HUDEP-2 (cell line): ENCODE results near the gene DMRTB1.

Experiments
- DNase-seq, 76 experiments: peaks; one replicate each; lab custom pipeline; 2025; ENCODE audit not compliant: unreplicated experiment in 76 of 76; lab: John Stamatoyannopoulos, UW

Gene DMRTB1

GRCh38 chr1:53484705-53485477 is 25.7 kb downstream of the DMRTB1 start:
- no peak for DNase-seq

- DNase-seq, result peak in 59 of 76 experiments; percentile 2 to 67 (median 31)
These were observed 26.5 kb downstream of the DMRTB1 start for GRCh38 chr1:53485478-53486394.

GRCh38 chr1:53486395-53487026 is 27.3 kb downstream of the DMRTB1 start:
- DNase-seq, result no peak

DNA sequence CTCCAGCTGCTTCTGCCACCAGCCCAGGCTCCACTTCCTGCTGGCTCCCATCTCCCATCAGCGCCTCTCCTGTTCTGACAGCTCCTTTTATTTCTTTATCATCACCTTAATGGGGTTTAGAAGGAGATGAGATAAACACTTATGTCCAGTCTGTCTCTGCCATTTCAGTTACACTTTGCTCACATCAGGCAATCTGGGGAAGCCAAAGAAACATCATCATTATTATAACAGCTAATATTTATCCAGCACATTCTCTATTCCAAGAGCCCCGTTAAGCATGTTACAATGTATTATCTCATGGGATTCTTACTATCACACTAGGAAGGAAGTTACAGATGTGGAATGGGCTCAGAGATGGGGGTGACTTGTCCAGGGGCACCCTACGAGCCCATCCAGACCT is 31.2 kb downstream of the DMRTB1 start:
- DNase-seq, result no peak

GRCh38 chr1:53495633-53496345 is 36.6 kb downstream of the DMRTB1 start:
- peak in 1 of 76 experiments; percentile 8 for DNase-seq

GRCh38 chr1:53498555-53499131 is 39.4 kb downstream of the DMRTB1 start:
- no peak for DNase-seq

DNA sequence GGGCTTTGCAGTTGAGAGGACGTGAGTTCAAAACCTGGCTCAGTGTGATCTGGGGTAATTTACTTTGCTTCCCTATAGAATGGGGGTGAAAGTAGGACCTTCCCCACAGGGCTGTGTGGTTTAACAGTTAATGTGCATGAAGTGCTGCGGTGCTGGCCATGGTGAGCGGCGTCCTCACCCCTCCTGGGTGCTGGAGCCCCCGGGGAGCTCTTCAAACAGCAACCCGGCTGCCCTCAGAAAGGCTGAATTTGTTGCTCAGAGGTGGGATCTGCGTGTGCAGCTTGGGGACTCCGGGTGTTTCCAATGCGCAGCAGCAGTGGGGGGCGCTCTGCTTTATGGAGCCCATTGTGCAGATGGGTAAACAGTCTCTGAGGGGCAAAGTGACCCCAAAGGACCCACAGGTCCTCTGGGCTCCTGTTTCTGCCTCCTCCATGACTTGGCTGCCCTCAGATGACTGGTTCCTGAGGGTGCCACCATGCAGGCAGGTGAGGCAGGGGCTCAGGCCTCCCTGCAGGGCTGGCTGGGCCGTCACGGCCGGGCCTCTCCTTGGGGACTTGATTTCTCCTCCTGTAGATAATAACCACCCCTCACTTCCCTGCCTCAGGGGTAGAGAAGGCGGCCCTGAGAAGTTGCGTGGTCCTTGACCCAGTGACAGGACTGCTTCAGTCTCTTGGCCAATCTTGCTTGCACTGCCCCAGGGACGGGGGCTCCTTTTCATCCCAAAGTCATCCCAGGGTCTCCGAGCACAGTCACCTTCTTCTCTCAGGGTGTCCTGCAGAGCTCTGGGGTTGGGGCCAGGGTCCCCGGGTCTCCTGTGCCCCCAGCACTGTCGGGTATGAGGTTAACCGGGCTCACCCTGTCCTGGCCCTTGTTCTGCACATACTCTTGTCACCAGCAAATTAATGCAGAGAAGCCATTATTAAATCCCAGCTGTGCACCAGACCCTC is 40.3 kb downstream of the DMRTB1 start:
- DNase-seq, result no peak

- no peak for DNase-seq
These were observed 41.2 kb downstream of the DMRTB1 start for GRCh38 chr1:53500204-53501064.

DNA sequence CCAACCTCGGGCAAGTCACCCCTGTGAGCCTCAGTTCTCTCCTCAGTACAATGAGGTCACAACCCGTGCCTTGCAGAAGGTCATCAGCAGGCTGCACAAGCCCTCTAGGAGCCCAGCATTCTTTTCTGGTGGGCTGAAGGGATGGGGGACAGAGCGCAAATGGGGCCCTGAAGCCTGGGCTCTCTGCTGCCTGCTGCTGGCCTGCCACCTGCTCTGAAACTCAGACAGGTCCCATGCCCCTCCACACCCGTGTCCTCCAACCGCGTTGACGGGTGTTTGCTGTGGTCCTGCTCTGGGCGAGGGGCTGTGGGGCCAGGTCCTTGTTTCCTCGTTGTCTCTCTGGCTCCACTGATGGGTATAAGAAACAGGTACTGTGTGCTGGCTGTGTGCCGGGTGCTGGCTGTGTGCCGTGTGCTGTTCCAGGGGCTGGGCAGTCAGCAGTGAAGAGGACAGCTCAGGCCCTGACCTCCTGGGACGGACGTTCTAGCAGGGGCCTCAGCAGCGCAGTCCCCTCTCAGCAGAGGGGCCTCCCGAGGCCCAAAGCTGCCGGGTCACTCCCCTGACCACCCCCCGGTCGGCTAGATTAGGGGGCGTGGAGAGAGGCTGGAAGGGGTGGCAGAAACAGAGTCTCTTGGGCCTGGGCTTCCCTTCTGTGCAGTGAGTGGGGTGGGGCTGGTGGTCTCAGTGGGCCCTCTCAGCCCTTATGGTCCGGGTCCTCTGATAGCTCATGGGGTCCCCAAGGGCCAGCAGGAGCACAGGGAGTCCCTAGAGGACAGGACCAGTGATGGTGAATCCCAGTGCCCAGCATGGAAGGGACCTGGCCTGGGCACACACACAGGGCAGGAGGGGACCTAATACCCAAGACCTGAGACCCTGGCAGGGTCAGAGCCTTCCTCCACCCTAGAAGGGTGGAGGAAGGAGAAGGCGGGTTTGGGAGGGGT is 42.1 kb downstream of the DMRTB1 start:
- DNase-seq, result no peak

DNA sequence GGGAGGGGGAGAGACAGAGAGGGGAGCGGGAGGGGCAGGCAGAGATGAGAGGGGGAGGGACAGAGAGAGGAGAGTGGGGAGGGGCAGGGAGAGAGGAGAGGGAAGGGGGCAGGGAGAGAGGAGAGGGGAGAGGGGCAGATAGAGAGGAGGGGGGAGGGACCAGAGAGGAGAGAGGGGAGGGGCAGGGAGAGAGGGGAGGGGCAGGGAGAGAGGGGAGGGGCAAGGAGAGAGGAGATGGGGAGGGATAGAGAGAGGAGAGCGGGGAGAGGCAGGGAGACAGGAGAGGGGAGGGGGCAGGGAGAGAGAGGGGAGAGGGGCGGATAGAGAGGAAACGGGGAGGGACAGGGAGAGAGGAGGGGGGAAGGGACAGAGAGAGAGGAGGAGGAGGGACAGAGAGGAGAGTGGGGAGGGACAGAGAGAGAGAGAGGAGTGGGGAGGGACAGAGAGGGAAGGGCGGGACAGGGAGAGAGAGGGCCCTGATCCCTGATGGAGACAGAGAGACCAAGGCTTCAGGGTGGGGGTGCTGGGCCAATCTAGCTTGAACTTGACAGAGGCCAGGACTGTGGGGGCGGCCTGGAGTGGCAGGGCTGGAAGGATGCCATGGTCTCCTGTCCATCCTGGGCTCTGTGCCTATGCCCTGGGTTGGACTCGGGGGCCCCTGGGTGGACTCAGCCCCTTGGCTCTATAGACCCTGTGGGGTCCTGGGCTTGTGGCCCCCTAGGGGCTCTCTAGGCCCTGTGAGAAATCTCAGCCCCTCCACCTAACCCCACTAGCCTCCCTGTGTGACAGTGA is 43.6 kb downstream of the DMRTB1 start:
- DNase-seq, result no peak

DNA sequence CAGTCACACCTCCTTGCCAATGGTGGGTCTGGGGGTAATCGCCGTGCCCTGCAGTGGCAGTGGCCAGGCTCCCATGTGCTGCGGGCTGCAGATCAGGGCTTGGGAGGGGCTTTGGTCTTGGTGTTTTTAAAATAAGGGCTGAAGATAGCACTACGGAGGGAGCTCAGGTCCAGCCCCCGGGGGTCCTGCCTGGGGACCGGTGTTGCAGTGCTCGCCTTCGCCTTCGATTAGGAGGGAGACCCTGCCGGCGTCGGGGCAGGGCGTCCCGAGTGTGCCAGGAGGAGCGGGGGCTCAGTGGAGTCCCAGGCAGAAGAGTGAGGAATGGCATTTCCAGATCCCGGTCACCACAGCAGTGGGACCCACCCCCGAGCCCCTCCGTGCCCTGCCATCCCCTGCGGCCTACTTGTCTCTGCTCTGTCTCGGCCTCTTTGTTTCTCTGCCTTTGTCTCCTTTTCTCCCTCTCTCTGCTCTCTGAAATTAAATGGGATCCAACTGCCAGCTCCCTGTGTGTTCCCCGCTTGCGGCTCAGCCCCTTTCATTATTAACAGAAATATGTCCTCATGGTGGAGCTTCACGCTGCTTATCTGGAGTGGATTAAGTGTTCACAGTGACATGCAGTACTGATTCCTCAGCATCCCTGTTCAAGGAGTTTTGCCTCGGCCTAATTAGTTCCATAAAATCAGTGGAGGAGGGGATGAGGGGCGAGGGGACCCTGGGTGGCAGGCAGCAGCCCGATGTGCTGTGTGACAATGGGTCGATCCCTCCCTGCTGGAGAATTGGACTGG is 44.4 kb downstream of the DMRTB1 start:
- no peak for DNase-seq

DNA sequence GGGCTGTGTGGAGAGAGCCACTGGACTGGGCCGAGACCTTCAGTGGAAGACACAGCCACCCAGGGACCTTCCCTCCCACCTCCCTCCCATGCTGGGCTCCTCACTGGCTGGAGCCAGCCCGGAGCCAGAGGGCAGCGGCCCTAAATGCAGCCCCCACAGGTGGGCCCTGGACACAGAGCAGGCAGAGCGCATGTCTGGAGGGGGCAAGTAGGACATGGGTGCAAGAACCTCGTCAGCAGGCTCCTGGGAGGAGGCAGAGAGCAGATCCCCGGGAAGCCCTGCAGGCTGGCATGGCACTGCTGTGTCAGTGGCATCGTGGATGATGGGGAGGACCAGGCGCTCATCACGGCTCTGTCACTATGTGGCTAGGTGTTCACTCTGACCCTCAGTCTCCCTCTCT is 45.7 kb downstream of the DMRTB1 start:
- no peak for DNase-seq

DNA sequence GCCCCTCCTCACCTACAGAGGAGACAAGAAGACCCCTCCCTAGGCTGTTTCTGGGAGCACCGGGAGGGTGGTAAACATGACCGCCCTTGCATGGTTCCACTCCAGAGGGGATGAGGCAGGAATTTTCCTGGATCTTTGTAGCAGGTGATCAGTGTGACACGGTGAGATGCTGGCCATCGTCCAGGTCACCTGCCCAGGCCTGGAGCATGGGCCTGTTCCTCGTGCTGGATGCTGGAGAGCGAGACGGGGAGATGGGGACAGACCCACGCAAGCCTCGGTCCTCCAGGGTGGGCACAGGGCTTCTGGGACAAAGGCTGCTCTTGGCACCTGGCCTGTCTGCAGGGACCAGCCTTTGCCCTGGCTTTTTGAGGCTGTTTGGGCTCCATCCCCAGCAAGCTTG is 46.2 kb downstream of the DMRTB1 start:
- DNase-seq, result no peak

DNA sequence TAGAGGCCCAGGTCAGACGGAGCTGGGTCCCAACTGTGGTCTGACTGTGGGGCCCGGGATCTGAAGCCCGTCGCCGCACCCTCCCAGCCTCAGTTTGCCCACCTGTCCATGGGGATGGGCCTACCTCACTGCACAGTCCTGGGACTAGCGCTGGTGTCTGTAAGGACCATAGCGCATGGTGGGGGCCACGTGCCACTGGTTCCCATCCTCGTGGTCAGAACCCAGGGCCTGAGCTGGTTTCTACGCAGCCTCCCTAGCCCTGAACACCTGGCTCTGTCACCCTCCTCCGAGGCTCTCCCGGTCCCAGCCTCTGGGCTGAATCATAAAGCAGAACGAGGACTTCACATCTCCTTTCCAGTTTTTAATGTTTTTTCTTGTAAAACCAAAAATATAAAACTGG is 46.7 kb downstream of the DMRTB1 start:
- no peak for DNase-seq

DNA sequence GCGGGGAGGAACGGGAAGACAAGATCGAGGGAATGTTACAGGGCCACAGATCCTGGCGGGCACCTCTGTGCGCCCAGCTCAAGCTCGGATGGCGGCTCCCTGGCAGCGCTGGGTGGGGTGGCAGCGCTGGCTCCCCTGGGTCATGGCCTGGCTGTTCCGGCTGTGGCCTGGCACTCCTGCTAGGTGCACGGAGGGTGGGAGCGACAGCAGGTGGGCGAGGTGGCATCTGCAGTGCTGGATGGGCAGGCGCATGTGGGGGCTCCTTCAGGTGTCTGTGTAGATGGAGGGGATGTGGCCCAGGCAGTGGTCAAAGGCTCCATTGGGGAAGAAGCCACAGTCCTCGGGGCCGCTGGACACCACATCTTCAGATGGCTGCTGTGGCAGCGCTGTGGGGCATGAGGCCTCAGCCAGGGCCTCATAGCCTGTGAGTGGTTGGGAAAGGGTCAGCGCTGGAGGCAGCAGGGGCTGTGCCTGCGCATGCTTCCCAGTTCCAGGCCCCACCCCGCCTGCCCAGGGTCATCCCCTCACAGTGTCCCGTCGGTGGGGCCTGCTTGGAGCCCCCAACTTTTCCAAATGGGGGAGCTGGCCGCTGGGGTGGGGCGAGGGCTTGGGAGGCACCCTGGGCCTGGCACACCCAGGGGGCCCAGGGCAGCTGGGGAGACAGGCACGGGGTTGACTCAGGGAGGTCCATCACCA is 47.3 kb downstream of the DMRTB1 start:
- DNase-seq, result no peak
